Erythroblast (primary cell): ENCODE data around the gene DOCK2.
"Not testable (repeated sequence)": the region's sequence is repeated elsewhere in the genome, so short reads cannot be mapped to it uniquely, and the experiment has no call there.

ENCODE experiments used
- DNase-seq, 2 experiments: peaks; one replicate each; lab custom pipeline; 2025; lab: John Stamatoyannopoulos, UW
- GATA1 ChIP-seq: IDR thresholded peaks from 2 replicates; pipeline ENCODE4 v1.6.1; 2011; ENCODE audit warnings: low read depth, mild to moderate bottlenecking, control low read depth, low read length, moderate library complexity
- POLR2A ChIP-seq: IDR thresholded peaks from 2 replicates; pipeline ENCODE4 v1.6.1; 2011; ENCODE audit warnings: mild to moderate bottlenecking, low read length

The DOCK2 gene

GRCh38 chr5:169944922-169945680 is 308.0 kb downstream of the DOCK2 start:
- DNase-seq, result peak in 1 of 2 experiments; percentile 2
- TF ChIP-seq POLR2A (no peak), GATA1 (no peak)

GRCh38 chr5:169945831-169946261 is 308.8 kb downstream of the DOCK2 start:
- TF ChIP-seq GATA1 (no peak), POLR2A (no peak)
- no peak for DNase-seq

GRCh38 chr5:169946743-169947295 is 309.7 kb downstream of the DOCK2 start:
- DNase-seq, result no peak
- TF ChIP-seq GATA1, result no peak
- TF ChIP-seq POLR2A, result no peak

GRCh38 chr5:169950333-169950732 is 313.3 kb downstream of the DOCK2 start:
- no peak for TF ChIP-seq POLR2A
- TF ChIP-seq GATA1, result no peak

GRCh38 chr5:169953196-169953595 is 316.1 kb downstream of the DOCK2 start:
- not testable (repeated sequence) for DNase-seq

More at GRCh38 chr5:169950333-169950732, 313.3 kb downstream of the DOCK2 start:
- no peak for DNase-seq

GRCh38 chr5:169954786-169955185 is 317.7 kb downstream of the DOCK2 start:
- TF ChIP-seq POLR2A, result no peak
- TF ChIP-seq GATA1, result no peak
- no peak for DNase-seq

- no peak for DNase-seq
- no peak for TF ChIP-seq POLR2A
- no peak for TF ChIP-seq GATA1
Measured at GRCh38 chr5:169956126-169956525, 319.1 kb downstream of the DOCK2 start.

GRCh38 chr5:169956756-169957155 is 319.7 kb downstream of the DOCK2 start:
- TF ChIP-seq GATA1 (no peak), POLR2A (no peak)
- no peak for DNase-seq

- DNase-seq, result no peak
- TF ChIP-seq GATA1 (no peak), POLR2A (no peak)
Measured at GRCh38 chr5:169958278-169958677, 321.2 kb downstream of the DOCK2 start.

GRCh38 chr5:169960659-169961058 is 323.6 kb downstream of the DOCK2 start:
- no peak for DNase-seq
- no peak for TF ChIP-seq POLR2A
- no peak for TF ChIP-seq GATA1

GRCh38 chr5:169964246-169964645 is 327.2 kb downstream of the DOCK2 start:
- TF ChIP-seq POLR2A, result no peak
- no peak for TF ChIP-seq GATA1
- DNase-seq, result no peak

GRCh38 chr5:169970339-169970738 is 333.3 kb downstream of the DOCK2 start:
- DNase-seq, result no peak
- TF ChIP-seq POLR2A (no peak), GATA1 (no peak)

- DNase-seq, result no peak
- TF ChIP-seq GATA1, result no peak
- no peak for TF ChIP-seq POLR2A
Measured at GRCh38 chr5:169970911-169971765, 334.1 kb downstream of the DOCK2 start.

- TF ChIP-seq GATA1 (no peak), POLR2A (no peak)
- no peak for DNase-seq
Measured at GRCh38 chr5:169971780-169972179, 334.7 kb downstream of the DOCK2 start.

GRCh38 chr5:169973056-169973455 is 336.0 kb downstream of the DOCK2 start:
- no peak for DNase-seq
- TF ChIP-seq GATA1, result no peak
- no peak for TF ChIP-seq POLR2A
